Midbrain (tissue), 1 donor: ENCODE data around the gene MOSPD3.

Experiments
- DNase-seq: peaks from one replicate; lab custom pipeline; 2025; lab: John Stamatoyannopoulos, UW

Gene MOSPD3

GRCh38 chr7:100590077-100590737 lies 22.1 kb upstream of the MOSPD3 start:
- DNase-seq: no peak

GRCh38 chr7:100591596-100591995 lies 20.7 kb upstream of the MOSPD3 start:
- no peak for DNase-seq

GRCh38 chr7:100595188-100595587 lies 17.2 kb upstream of the MOSPD3 start:
- no peak for DNase-seq

- no peak for DNase-seq
These were observed 13.9 kb upstream of the MOSPD3 start for GRCh38 chr7:100598425-100598824.

GRCh38 chr7:100599911-100600729 lies 12.2 kb upstream of the MOSPD3 start:
- no peak for DNase-seq

GRCh38 chr7:100600730-100601038 lies 11.7 kb upstream of the MOSPD3 start:
- no peak for DNase-seq

GRCh38 chr7:100602889-100603725 lies 9.2 kb upstream of the MOSPD3 start:
- no peak for DNase-seq

- no peak for DNase-seq
These were observed 8.7 kb upstream of the MOSPD3 start for GRCh38 chr7:100603726-100604027.

- peak; percentile 44 for DNase-seq
These were observed 8.0 kb upstream of the MOSPD3 start for GRCh38 chr7:100604028-100604975.

GRCh38 chr7:100604976-100605911 lies 7.1 kb upstream of the MOSPD3 start:
- DNase-seq: no peak

- no peak for DNase-seq
These were observed 6.0 kb upstream of the MOSPD3 start for GRCh38 chr7:100606313-100606712.

GRCh38 chr7:100607111-100607510 lies 5.2 kb upstream of the MOSPD3 start:
- DNase-seq: no peak

- DNase-seq: no peak
These were observed 2.4 kb upstream of the MOSPD3 start for GRCh38 chr7:100609958-100610357.

- no peak for DNase-seq
These were observed 520 bp downstream of the MOSPD3 start for GRCh38 chr7:100612730-100613390.

GRCh38 chr7:100613412-100614175 lies 1.3 kb downstream of the MOSPD3 start:
- no peak for DNase-seq

- DNase-seq: no peak
These were observed 2.0 kb downstream of the MOSPD3 start for GRCh38 chr7:100614308-100614861.

- no peak for DNase-seq
These were observed 7.9 kb downstream of the MOSPD3 start for GRCh38 chr7:100620239-100620638.

GRCh38 chr7:100620804-100621203 lies 8.5 kb downstream of the MOSPD3 start:
- DNase-seq: no peak

- DNase-seq: no peak
These were observed 9.2 kb downstream of the MOSPD3 start for GRCh38 chr7:100621554-100621953.
